WTC11 (cell line): Measurements from ENCODE around the gene ISCA2. TPM values are rescaled to one million over a fixed set of nuclear protein-coding genes. Genes with fewer than 3 reads are reported as not detected.

ENCODE experiments used
- total RNA-seq: library from RNA; stranded (reverse); gene quantifications from 3 replicates; pipeline ENCODE4 v1.2.3, GENCODE V29; 2021

Gene ISCA2
- total RNA-seq, 1 experiment from 2014 or later = 50.1 TPM

Other genes with a start within 250 kb of the ISCA2 start
- gene ABCD4, start 190.8 kb upstream of the ISCA2 start, total RNA-seq = 84.7 to 91.2 TPM (median 90.2 TPM) in 3 replicates
- 106 to 130 TPM (median 128 TPM) in 3 replicates for gene VRTN, start 145.3 kb upstream of the ISCA2 start, total RNA-seq
- gene SYNDIG1L, start 67.6 kb upstream of the ISCA2 start, total RNA-seq = 1.4 to 1.9 TPM (median 1.5 TPM) in 3 replicates
- gene NPC2, start 460 bp upstream of the ISCA2 start, total RNA-seq = 139 to 155 TPM (median 150 TPM) in 3 replicates
- 1.2 TPM in 3 replicates for gene LTBP2, start 118.5 kb downstream of the ISCA2 start, total RNA-seq
- 32.4 to 37.0 TPM (median 32.7 TPM) in 3 replicates for gene AREL1, start 219.3 kb downstream of the ISCA2 start, total RNA-seq
- gene FCF1, start 219.4 kb downstream of the ISCA2 start, total RNA-seq = 59.4 to 62.2 TPM (median 61.6 TPM) in 3 replicates